ENCODE results near the gene POC1B.

POC1B gene

GRCh38 chr12:89390802-89391673, 134.8 kb downstream of the POC1B start:
- H3K4me3 ChIP-seq (ENCODE audit: low read depth, low read length): no peak overlapping the region

DNA sequence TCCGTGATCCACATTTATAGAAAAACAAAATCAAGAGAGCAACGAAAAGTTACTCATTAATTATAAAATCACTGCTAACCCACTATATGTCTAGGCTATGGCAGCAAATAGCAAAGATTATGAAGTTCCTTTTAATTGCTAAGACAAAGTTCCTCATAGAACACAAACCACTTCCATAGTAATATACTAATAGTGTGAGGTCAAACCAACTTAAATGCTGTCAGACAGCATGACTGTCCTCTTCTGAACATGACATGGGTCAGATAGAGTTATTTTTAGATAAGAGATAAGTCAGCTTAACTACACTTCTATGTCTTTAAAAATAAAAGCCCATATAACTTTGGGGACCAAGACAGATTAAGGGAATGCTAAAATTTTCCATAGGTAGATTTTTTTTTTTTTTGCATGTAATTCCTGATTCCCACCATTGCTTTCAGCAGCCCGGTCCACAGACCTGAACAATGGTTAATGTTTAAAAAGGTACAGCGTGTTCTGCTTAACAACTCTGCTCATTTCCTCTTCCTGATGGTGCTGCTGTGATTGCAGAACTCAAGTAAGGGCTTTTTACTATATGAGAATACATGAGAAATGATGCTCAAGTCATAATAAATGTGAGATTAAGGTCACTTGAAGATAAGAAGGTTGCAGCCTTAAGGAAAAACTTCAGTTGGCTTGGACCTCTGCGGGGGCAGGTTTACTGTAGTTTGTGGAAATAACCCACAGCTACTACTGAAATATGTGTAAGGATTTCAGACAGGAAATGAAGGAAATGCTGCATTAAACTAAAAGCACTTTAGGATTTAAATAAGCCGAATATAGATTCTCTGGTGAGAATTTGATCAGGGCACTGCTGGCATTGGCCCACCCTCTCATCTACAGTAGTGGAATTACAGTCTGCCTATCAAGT, 135.8 kb downstream of the POC1B start:
- H3K4me3 ChIP-seq (ENCODE audit: low read depth, low read length): no peak overlapping the region

GRCh38 chr12:89386138-89386537, 139.7 kb downstream of the POC1B start:
- no peak overlapping the region for H3K4me3 ChIP-seq (ENCODE audit: low read depth, low read length)

- no peak overlapping the region for H3K4me3 ChIP-seq (ENCODE audit: low read depth, low read length)
These were observed 141.0 kb downstream of the POC1B start for GRCh38 chr12:89384807-89385206.

DNA sequence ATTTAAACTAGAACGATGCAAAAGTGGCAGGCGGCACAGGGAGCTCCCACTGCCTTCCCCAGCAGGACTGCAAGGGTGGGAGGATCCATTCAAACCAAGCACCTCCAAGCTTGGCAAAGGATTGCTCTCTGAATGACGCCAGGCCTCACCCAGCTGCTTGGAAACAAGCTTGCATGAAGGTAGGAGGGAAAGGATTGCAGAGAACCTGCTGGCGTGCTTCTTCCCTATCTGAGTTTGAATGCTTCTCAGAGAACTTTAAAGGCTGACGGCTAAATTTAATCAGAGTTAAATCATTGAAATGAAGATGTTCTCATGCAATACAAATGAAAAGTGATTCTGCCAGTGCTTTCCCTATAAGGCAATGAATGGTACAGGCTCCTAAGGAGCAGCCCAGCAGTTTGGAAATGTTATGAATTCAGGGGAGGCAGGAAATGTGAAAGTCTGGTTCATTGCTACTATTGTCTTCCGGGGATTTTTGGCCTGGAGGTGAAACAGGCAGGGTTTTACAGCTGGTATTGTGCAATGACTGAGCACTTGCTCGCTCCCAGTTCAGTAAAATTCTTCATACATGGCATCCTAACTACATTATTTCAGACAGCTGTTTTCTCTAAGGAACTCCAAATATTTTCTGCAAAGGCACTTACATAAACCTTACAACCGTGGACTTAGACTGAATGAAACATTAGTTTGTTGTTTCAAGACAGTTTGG, 141.6 kb downstream of the POC1B start:
- no peak overlapping the region for H3K4me3 ChIP-seq (ENCODE audit: low read depth, low read length)

- H3K4me3 ChIP-seq (ENCODE audit: low read depth, low read length): no peak overlapping the region
These were observed 142.4 kb downstream of the POC1B start for GRCh38 chr12:89383235-89384049.

- no peak overlapping the region for H3K4me3 ChIP-seq (ENCODE audit: low read depth, low read length)
These were observed 143.5 kb downstream of the POC1B start for GRCh38 chr12:89382328-89382727.

- H3K4me3 ChIP-seq (ENCODE audit: low read depth, low read length): no peak overlapping the region
These were observed 145.9 kb downstream of the POC1B start for GRCh38 chr12:89379839-89380467.

DNA sequence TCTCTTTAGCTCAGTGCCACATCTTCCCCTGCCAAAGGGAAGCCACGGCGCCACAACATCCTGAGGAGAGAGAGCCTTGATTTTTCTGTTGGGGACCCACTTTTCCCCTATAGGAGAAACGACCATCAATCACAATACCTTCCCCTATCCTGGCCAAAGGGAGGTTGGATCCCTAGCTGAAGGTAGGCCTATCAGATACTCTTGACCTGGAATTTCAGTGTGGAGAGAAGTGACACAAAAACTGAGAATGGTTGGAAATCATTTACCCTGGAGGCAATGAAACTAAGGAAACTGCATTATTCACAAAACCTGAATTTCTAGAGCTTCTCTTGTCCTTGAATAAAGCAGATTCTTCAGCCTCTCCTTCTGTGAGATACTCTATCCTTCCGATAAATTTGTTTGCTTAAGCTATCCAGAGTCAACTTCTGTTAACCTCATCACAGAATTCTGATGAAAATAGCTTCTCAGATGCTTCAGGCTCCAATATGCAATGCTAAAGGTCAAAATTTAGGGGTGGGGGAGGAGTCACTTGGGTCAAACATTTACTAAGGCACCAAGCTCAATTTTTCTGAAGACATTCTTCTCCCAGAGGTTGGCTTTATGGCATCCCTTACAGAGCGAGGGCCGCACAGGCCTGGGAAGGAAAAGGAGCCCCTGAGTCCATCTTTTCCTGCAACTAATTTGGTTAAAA, 146.6 kb downstream of the POC1B start:
- H3K4me3 ChIP-seq (ENCODE audit: low read depth, low read length): no peak overlapping the region

DNA sequence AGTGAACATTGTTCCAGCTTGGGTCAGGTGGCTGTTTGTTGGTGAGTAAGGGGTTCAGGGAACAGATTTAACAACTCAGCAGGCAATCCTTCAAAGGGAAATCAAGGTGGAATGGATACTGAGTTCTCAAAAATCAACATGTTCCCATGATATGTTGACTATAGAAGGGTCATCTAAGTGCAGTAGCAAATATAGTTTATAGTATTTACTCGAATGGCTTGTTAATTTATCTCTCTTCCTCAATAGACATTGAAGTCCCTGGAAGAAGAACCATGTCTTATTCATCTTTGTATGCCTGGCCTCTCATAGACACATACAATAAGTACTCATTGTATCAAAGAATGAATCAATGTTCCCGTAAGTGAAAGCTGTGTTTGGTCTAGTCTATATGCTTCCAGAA, 149.0 kb downstream of the POC1B start:
- no peak overlapping the region for H3K4me3 ChIP-seq (ENCODE audit: low read depth, low read length)

GRCh38 chr12:89376202-89376529, 149.7 kb downstream of the POC1B start:
- no peak overlapping the region for H3K4me3 ChIP-seq (ENCODE audit: low read depth, low read length)

DNA sequence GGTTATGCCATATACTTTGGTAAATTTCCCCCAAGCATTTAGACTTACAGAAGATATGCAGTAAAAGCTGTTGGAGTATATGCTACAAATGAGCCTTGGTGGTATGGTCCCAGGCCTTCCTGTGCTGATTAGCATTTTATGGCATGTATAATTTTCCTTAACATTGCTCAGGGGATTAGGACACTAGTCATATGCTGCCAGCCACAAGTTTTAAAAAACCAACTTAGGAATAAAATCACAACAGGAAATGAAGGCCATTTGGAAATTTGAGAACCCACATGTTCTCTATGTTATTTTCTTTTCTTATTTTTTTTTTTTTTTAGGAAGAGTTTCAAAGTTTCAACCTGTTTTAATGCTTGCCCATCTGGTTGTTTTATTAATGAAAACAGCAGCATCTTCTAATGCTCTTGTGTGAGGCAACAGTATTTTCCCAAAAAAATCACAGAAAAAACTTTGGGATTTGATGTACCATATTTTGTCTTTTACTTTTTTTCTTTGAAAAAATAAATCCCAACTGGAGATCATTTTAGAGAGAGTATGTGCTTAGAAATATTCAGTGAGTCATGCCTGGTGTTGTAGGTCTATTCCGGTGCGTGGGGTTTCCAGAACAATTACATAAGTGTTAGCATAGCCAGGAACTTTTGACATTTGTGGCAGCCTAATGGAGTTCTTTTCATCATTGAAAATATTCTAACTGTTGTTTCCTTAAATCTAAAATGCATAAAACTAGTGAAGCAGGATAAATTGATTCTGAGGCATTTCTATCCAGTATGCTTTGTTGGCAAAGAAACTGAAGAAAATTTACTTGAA, 151.9 kb downstream of the POC1B start:
- H3K4me3 ChIP-seq (ENCODE audit: low read depth, low read length): no peak overlapping the region

GRCh38 chr12:89372584-89373370, 153.1 kb downstream of the POC1B start:
- H3K4me3 ChIP-seq (ENCODE audit: low read depth, low read length): no peak overlapping the region

- no peak overlapping the region for H3K4me3 ChIP-seq (ENCODE audit: low read depth, low read length)
These were observed 155.0 kb downstream of the POC1B start for GRCh38 chr12:89370850-89371249.

- H3K4me3 ChIP-seq (ENCODE audit: low read depth, low read length): no peak overlapping the region
These were observed 155.4 kb downstream of the POC1B start for GRCh38 chr12:89370421-89370831.
